HepG2 (cell line): ENCODE measurements around the gene EYA2. TPM values are rescaled to one million over a fixed set of nuclear protein-coding genes. Genes with fewer than 3 reads are reported as not detected.

Experiments used
- BRD4 ChIP-seq: sonication (generic); formaldehyde crosslinking; IDR thresholded peaks from 2 replicates; pipeline ENCODE4 v1.4.0; 2020; ENCODE audit warnings: missing genetic modification reagents
- E2F2 ChIP-seq: sonication (generic); formaldehyde crosslinking; IDR thresholded peaks from 2 replicates; pipeline ENCODE4 v1.4.0; 2020; ENCODE audit warnings: missing genetic modification reagents, borderline replicate concordance
- NR2F1 ChIP-seq, 2 experiments: fragments of 450-650 bp in 1 of 2; formaldehyde crosslinking in 1 of 2; IDR thresholded peaks; 2 replicates each; pipeline versions ENCODE4 v1.5.0 to v1.6.1; 2016 to 2020; ENCODE audit warnings: mild to moderate bottlenecking in 1 of 2, missing compliant biosample characterization in 1 of 2, missing genetic modification reagents in 1 of 2, moderate library complexity in 1 of 2
- NR3C1 ChIP-seq: sonication (generic); formaldehyde crosslinking; IDR thresholded peaks from 2 replicates; pipeline ENCODE4 v1.4.0; 2020; ENCODE audit warnings: missing genetic modification reagents
- REPIN1 ChIP-seq: sonication (generic); formaldehyde crosslinking; IDR thresholded peaks from 2 replicates; pipeline ENCODE4 v1.8.0; 2022; ENCODE audit warnings: missing genetic modification reagents, low read depth, mild to moderate bottlenecking, borderline replicate concordance
- ZFP36 ChIP-seq: fragments of 150-350 bp; IDR thresholded peaks from 2 replicates; pipeline ENCODE4 v1.6.1; 2018; ENCODE audit warnings: borderline replicate concordance, low read length, low read depth; ENCODE audit not compliant: partially characterized antibody
- ZNF296 ChIP-seq: sonication (generic); formaldehyde crosslinking; conservative IDR thresholded peaks from 2 replicates; pipeline ENCODE4 v1.5.0; 2020; ENCODE audit warnings: mild to moderate bottlenecking, missing genetic modification reagents
- ZNF503 ChIP-seq: sonication (generic); formaldehyde crosslinking; IDR thresholded peaks from 2 replicates; pipeline ENCODE4 v1.4.0; 2020; ENCODE audit warnings: missing genetic modification reagents
- ZNF660 ChIP-seq: sonication (generic); formaldehyde crosslinking; IDR thresholded peaks from 2 replicates; pipeline ENCODE4 v1.5.1; 2020; ENCODE audit warnings: mild to moderate bottlenecking, low read depth, missing genetic modification reagents, borderline replicate concordance
- ZNF687 ChIP-seq: sonication (generic); formaldehyde crosslinking; IDR thresholded peaks from 2 replicates; pipeline ENCODE4 v1.5.1; 2020; ENCODE audit warnings: mild to moderate bottlenecking, missing genetic modification reagents, moderate library complexity
- polyA plus RNA-seq, 8 experiments: library from polyadenylated mRNA; depleted of rRNA in 3 of 8; stranded (reverse) in 7 of 8; unstranded in 1 of 8; fragments of >200 nt; fragmentation: Illumina TruSeq in 4 of 8; extraction: Trizol in 4 of 8; gene quantifications; 2 replicates each; pipeline versions ENCODE4 v1.2.1 to v1.2.3, GENCODE V29; 2011 to 2016; ENCODE audit warnings: low read depth in 4 of 8, missing spikeins in 1 of 8, mixed read lengths in 1 of 8; ENCODE audit not compliant: insufficient read depth in 1 of 8
- total RNA-seq, 5 experiments: library from RNA; depleted of rRNA; stranded (reverse); fragments of >200 nt; fragmentation: Illumina TruSeq; extraction: Trizol; gene quantifications; 2 replicates each; pipeline ENCODE4 v1.2.3, GENCODE V29; 2016; ENCODE audit warnings: low read depth in 1 of 5

EYA2 gene
- total and polyA plus RNA-seq, 2 of the 13 experiments (the other 11 are each of a cell fraction or from before 2014, with no cell fraction given) = not detected

- TF ChIP-seq ZNF503 (CRISPR knock-in tag) (no peak), ZNF660 (no peak), NR3C1 (no peak), REPIN1 (CRISPR knock-in tag) (no peak), ZFP36 (no peak), NR2F1 (CRISPR knock-in tag; IDR thresholded peaks at IDR 0.05) (no peak), BRD4 (CRISPR knock-in tag) (no peak), ZNF296 (CRISPR knock-in tag) (no peak), ZNF687 (CRISPR knock-in tag) (no peak), E2F2 (CRISPR knock-in tag) (no peak)
Observed at GRCh38 chr20:47152068-47152467, 257.4 kb downstream of the EYA2 start (continued).
